NAMALWA (cell line): Measurements from ENCODE around the gene LAD1.

Experiments
- DNase-seq: peaks from one replicate; pipeline ENCODE4 v3.0.0-alpha.2; 2015; ENCODE audit warnings: low spot score

The LAD1 gene

DNA sequence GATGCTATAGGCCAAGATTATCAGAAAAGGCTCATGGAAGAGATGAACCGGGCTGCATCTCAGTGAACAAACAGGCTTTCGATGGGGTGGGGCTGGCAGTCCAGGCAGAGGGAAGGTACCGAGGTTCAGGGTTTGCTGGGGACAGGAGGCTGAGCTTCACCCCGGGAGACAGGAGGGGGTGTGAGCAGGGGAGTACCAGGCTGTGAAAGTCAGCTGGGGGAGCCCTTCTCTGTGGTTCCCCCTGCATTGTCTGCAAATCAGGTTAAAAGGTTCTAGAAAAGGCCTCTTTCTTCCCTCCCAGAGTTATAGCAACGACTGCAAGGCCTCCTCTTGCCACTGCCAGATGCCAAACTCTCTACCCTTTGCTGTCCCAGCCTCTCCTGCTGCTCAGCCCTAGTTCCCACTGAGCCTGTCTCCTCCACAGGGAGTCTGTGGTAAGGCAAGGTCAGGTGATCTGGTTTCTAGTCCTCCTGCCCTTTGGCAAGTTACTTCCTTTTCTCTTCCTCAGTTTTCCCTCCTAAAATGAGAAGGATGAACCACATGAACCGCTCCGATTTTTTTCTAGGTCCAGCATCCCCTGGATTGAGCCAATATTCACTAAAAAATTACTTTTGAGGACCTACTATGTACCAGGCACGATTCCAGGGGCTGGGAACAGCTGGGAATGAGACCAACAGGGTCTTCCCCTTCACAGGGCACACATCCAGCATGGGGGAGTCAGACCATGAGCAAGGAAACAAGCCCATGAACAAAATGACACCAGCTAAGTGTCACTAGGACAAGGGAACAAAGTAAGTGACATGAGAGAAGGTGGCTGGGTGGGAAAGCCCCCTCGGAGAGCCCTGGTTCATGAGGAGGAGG, 7.2 kb downstream of the LAD1 start:
- no peak for DNase-seq

DNA sequence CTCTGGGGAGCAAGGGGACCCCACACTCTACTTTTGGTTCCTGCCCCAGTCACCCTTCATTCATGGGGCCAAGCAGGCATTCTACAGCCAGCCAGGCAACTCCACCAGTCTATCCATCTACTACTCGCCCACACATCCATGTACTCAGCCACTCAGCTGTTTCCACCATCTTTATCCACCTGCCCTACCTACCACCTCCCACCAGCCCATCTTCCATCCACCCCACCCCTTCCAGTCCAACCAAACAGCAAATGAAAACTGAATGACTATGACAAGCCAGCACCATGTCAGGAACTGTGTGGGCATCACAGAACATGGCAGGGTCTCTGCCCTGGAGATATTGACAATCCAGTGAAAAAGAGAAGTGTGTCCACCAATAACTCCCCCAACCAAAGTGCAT, 7.9 kb downstream of the LAD1 start:
- no peak for DNase-seq

DNA sequence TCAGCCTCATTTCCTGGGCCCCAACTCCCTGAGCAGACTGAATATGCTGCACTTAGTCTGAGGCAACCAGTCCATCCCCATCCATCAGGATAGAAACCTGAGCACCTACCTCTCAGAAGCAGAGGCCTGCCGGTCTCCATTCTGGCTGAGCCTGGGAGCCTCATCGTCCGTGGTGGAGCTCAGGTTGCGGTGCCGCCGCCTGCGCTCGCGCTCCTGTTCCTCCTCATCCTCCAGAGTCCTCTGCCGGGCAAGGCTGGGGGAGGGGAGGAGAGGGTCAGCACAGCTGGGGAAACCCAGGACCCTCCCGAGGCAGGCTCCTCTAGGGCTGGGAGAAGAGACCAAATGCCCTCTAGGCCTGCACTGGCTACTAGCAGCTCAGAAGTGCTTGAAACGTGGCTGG, 10.1 kb downstream of the LAD1 start:
- no peak for DNase-seq

GRCh38 chr1:201386208-201386607, 12.9 kb downstream of the LAD1 start:
- no peak for DNase-seq

GRCh38 chr1:201385299-201385891, 13.7 kb downstream of the LAD1 start:
- DNase-seq, result peak; percentile 66

DNA sequence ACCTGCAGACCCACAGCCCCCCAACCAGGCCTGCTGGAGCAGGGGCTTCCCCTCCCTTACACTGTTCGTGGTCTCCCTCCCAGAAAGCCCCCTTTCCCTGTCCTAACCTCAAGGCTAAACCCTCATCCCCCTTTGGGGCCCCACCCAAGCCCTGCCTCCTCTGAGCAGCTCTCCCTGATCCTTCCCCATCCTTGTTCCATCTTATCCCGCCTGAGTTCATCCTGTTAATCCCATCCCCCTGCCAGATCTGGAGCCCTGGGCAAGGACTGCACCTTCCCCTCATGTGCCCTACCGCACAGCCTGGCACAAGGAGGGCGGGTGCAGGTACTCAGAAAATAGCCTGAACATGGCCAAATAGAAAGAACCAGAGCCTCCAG, 14.7 kb downstream of the LAD1 start:
- DNase-seq, result no peak

DNA sequence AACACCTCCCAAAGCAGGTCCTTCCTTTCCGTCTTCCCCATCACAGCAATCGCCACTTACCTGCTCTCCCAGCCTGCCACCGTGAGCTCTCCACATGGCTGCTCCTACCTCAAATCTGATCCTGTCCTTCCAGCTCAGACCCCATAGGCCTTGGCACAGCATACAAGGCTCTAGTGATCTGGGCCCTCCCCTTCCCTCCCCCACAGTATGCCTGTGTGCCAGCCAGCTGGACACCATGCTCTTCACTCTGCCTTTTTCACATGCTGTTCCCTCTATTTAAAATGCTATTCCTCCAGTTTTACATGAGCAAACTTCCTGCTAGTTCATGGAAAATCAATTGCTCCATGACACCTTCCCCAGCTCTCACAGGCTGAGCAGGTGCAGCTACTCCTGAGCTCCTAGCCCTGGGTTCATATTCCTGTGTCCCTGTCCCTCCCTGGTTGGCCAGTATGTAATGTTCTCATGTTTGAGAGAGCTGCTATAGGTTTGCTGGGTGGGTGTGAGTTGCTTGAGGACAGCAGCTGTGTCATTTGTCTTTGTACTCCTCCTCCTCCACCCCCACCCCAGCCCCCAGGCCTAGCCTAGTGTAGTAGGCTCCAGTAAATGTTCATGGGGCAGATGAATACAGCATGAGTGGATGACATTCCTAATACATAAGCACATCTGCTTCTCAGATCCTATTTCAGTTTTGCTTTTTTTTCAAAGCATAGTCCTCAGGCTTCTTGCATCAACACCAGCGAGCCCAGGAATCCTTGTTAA, 15.3 kb downstream of the LAD1 start:
- DNase-seq, result no peak

DNA sequence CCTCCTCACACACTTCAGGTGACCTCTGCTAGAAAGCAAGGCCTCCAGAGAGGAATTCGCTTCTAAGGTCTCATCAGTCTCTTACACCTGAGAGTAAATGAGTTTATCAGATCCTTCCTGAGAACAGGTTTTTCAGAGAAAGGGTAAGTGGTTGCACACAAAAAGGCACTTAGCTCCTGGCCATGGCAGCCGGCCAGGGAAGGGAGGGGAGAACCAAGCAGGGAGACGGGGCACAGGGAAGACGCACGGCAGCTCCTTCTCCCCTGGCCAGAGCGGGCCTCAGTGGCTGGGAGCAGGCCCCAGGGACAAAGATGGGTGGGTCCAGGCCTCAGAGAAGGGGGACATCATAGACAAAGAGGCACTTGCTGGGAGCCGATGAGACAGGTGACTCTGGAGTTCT, 18.0 kb downstream of the LAD1 start:
- no peak for DNase-seq

GRCh38 chr1:201379733-201380242, 19.3 kb downstream of the LAD1 start:
- no peak for DNase-seq

DNA sequence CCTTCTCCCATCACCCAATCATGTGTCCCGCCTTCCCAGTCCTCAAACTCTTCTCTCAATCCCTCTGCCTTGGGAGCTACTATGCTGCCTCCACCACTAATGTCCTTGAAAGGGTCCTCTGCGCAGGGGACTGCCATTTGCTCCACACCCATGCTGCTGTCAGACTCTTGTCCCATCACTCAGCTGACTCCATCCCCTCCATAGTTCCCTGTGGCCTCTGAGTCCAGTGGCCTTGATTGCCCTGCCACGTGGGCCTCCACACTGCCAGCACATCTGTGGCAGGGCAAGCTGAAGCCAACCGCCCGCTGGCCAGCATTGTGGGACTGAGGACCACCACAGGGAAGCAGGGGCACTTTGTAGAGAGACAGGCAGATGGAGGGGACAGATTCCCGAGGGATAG, 20.3 kb downstream of the LAD1 start:
- DNase-seq, result no peak

- DNase-seq, result no peak
Observed at GRCh38 chr1:201377611-201378092, 21.5 kb downstream of the LAD1 start, which contains the start of gene TNNT2. Gene TNNT2 (minus strand): TSS chr1:201377680. CDS start chr1:201373254, 4,426 bp downstream.

GRCh38 chr1:201376464-201377374, 22.4 kb downstream of the LAD1 start:
- DNase-seq, result peak; percentile 34

- DNase-seq, result no peak
Observed at GRCh38 chr1:201376107-201376463, 23.0 kb downstream of the LAD1 start.

- no peak for DNase-seq
Observed at GRCh38 chr1:201375169-201375568, 24.0 kb downstream of the LAD1 start.

GRCh38 chr1:201374364-201374763, 24.8 kb downstream of the LAD1 start:
- no peak for DNase-seq

GRCh38 chr1:201371792-201372191, 27.3 kb downstream of the LAD1 start:
- no peak for DNase-seq

- no peak for DNase-seq
Observed at GRCh38 chr1:201371276-201371675, 27.8 kb downstream of the LAD1 start.

DNA sequence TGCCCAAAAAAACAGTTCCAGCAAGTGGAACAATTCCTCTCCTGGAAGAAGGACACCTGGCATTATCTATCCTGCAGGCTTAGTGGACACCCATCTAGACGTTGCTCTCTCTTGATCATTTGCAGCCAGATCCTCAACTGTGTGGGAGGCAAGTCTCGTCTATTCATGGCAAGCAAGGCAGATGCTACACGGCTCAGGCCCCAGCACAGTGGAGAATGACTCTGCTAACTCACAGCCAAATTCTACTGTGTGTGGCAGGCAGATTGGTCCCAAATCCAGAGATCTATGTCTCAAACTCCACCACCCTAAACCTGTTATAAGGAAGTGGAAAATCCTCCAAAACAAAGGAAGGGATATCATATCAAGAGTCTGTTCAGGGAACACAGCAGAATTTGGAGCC, 28.6 kb downstream of the LAD1 start:
- DNase-seq, result no peak

DNA sequence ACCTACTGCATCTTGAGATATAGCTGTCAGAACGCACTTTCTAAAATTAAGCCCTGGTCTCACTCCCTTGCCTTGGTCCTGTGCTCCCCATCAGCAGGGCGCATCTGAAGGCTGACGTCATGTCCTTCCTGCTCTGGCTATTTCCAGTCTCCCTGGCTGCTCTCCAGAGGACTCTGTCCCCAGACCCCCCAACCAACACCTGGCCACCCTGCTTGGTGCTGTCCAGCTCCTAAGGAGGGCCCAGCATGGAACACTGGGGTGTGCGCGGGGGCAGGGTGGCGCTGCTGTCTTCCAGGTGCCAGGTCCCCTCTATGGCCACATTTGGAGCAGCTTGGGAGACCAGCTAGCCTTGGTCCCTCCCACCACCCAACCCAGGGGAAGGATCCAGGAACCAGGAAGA, 29.9 kb downstream of the LAD1 start:
- no peak for DNase-seq

DNA sequence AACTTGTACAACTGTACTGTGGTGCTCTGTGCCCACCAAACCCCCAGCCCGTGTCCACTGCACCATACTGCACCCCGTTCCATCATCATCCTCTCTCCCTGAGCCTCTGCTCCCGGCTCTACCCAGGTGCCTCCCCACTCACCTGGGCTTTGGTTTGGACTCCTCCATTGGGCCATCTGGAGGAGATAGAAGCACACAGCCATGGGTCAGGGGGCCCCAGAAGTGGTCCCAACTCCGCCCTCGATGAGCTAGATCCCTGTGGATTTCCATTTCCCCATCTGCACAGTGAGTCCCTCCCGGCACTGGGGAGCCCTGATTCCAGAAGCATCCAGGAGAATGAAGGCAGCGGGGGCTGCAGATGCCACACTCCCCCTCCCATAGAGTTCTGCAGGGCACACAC, 32.4 kb downstream of the LAD1 start:
- no peak for DNase-seq

DNA sequence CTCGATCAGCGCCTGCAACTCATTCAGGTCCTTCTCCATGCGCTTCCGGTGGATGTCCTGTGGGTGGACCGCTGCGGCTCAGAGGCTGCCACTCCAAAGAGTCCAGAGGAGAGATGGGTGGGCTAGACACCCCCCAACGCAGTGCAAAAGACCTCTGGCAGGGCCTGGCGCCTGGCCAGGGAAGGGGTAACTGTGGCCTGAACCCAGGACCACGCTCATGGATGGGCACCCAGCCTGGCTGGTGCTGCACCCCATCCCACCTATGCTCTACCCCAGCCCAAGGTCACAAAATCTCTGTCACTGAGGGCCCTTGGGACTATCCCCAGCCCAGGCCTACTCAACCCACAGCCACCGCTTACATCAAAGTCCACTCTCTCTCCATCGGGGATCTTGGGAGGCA, 33.9 kb downstream of the LAD1 start:
- no peak for DNase-seq

DNA sequence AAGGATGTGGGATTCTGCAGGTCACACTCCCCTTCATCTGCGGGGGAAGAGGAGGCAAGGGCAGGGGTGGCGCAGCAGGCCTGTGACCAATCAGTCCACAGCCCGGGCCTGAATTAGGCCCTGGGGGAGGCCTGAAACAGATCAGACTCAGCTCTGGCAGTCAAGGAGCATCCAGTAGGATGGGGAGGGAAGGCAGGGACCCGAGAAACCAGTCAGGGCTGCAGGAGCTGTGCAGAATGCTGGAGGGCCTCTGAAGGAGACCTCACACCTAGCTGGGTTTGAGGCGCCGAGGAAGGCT, 34.4 kb downstream of the LAD1 start:
- DNase-seq, result no peak
